Motor neuron (in vitro differentiated cells): ENCODE data around the gene KCND2. TPM values are rescaled to one million over a fixed set of nuclear protein-coding genes. Genes with fewer than 3 reads are reported as not detected.

Experiments
- ATAC-seq, 8 experiments: fragments of 200-7000 bp; cut with Tn5 transposase; replicated peaks in 6 of 8; 2 replicates each; pipeline ENCODE4 v1.8.0; 2021; ENCODE audit warnings: mild to moderate bottlenecking in 8 of 8, moderate library complexity in 8 of 8
- H3K27ac ChIP-seq, 2 donors: fragments of 250-450 bp; sonication (Bioruptor Pico); 2 replicates each; pipeline ENCODE4 v1.9.0; 2021; ENCODE audit warnings: antibody characterized with exemption in 2 of 2, mild to moderate bottlenecking in 2 of 2, moderate library complexity in 1 of 2
- H3K4me1 ChIP-seq, 2 donors: fragments of 250-450 bp; sonication (Bioruptor Pico); replicated peaks in 1 of 2; 2 replicates each; pipeline ENCODE4 v1.6.1; 2021; ENCODE audit warnings: antibody characterized with exemption in 2 of 2, mild to moderate bottlenecking in 2 of 2, moderate library complexity in 1 of 2
- H3K4me3 ChIP-seq, 5 donors: fragments of 250-450 bp; sonication (Bioruptor Pico); 2 replicates each; pipeline ENCODE4 v1.9.0; 2021; ENCODE audit warnings: antibody characterized with exemption in 5 of 5, mild to moderate bottlenecking in 5 of 5, moderate library complexity in 4 of 5
- WGBS, 10 experiments: fragments of 450-650 bp; shearing (Covaris generic); methylation state at CpG; one replicate each; pipeline ENCODE4 v1.0.0; 2022; 5-methylcytosine and 5-hydroxymethylcytosine counted together
- in situ Hi-C, 9 experiments: fragments of 400-800 bp; cut with MboI; loops; one replicate each; pipeline ENCODE4 v1.15.0; 2021; ENCODE audit warnings: low sequenced_read_pairs in 9 of 9, low pct_unique_long_range_greater_than_20kb in 2 of 9; ENCODE audit not compliant: unreplicated experiment in 9 of 9
- total RNA-seq, 8 experiments: library from RNA; unstranded; fragments of 300-600 nt; gene quantifications; 2 replicates each; pipeline versions ENCODE4 v1.2.3 to v1.2.4, GENCODE V29; 2022

Gene KCND2
- total RNA-seq, 8 experiments from 2014 or later: 0.36 to 14.7 (median 5.0) TPM

GRCh38 chr7:120400806-120401455 is 128.0 kb downstream of the KCND2 start:
- in situ Hi-C loops: no loop called here
- Histone ChIP-seq H3K4me1 (no peaks in the 10 kb centered on the region), H3K4me3 (no peak overlapping the region), H3K27ac (no peak overlapping the region)
- 6 to 100% (median 55%) methylated on average over 1 to 2 of the region's 2 CpGs; no CpG with 5 or more reads in 4 of the 10 experiments for whole genome bisulfite sequencing, 10 experiments
- ATAC-seq: no peak

- WGBS, 10 experiments: 15 to 80% (median 48%) methylated on average over 2 to 4 of the region's 4 CpGs
- Histone ChIP-seq H3K27ac (no peak overlapping the region), H3K4me3 (no peak overlapping the region)
Measured at GRCh38 chr7:120402079-120402767, 129.2 kb downstream of the KCND2 start.

GRCh38 chr7:120402801-120403200 is 129.8 kb downstream of the KCND2 start:
- no peak for ATAC-seq
- Histone ChIP-seq H3K4me3 (no peak overlapping the region), H3K4me1 (no peaks in the 10 kb centered on the region), H3K27ac (no peak overlapping the region)
- 0 to 100% (median 20%) methylated on average over 1 of the region's 1 CpG; no CpG with 5 or more reads in 1 of the 10 experiments for WGBS, 10 experiments
- in situ Hi-C loops: no loop called here

More at GRCh38 chr7:120402079-120402767, 129.2 kb downstream of the KCND2 start:
- in situ Hi-C loops: no loop called here
- H3K4me1 ChIP-seq: no peaks in the 10 kb centered on the region
- ATAC-seq: peak in 2 of 8 experiments; percentile 23 to 32

GRCh38 chr7:120404042-120404441 is 131.1 kb downstream of the KCND2 start:
- H3K27ac ChIP-seq: no peak overlapping the region
- WGBS, 10 experiments: 0 to 100% (median 36%) methylated on average over 1 of the region's 1 CpG; no CpG with 5 or more reads in 2 of the 10 experiments
- in situ Hi-C loops: no loop called here
- no peak overlapping the region for H3K4me3 ChIP-seq
- ATAC-seq: peak in 4 of 8 experiments; percentile 18 to 98 (median 63)
- no peaks in the 10 kb centered on the region for H3K4me1 ChIP-seq

- no peak for ATAC-seq
- no peaks in the 10 kb centered on the region for H3K4me1 ChIP-seq
- no peak overlapping the region for H3K27ac ChIP-seq
- in situ Hi-C loops: no loop called here
- no peak overlapping the region for H3K4me3 ChIP-seq
Measured at GRCh38 chr7:120405652-120406051, 132.7 kb downstream of the KCND2 start.

GRCh38 chr7:120407010-120407409 is 134.0 kb downstream of the KCND2 start:
- no peak overlapping the region for H3K4me3 ChIP-seq
- no peak overlapping the region for H3K27ac ChIP-seq
- ATAC-seq: no peak
- H3K4me1 ChIP-seq: no peaks in the 10 kb centered on the region
- 10 to 100% (median 91%) methylated on average over 1 to 5 of the region's 5 CpGs for WGBS, 10 experiments
- in situ Hi-C loops: no loop called here

GRCh38 chr7:120412139-120413050 is 139.4 kb downstream of the KCND2 start:
- 0 to 100% (median 81%) methylated on average over 1 to 2 of the region's 2 CpGs for WGBS, 10 experiments
- peaks cover 0 to 7% of the 10 kb centered on the region in 2 donors for H3K4me1 ChIP-seq
- in situ Hi-C loops: no loop called here
- no peak for ATAC-seq
- no peak overlapping the region for H3K4me3 ChIP-seq
- no peak overlapping the region for H3K27ac ChIP-seq

- no peak overlapping the region for H3K4me3 ChIP-seq
- in situ Hi-C loops: no loop called here
- no peak for ATAC-seq
- H3K4me1 ChIP-seq: peaks cover 0 to 14% of the 10 kb centered on the region in 2 donors
- H3K27ac ChIP-seq: no peak overlapping the region
Measured at GRCh38 chr7:120413164-120413563, 140.2 kb downstream of the KCND2 start.

GRCh38 chr7:120417244-120417979 is 144.4 kb downstream of the KCND2 start:
- 2 to 80% (median 58%) methylated on average over 3 to 4 of the region's 4 CpGs for WGBS, 10 experiments
- H3K4me3 ChIP-seq: no peak overlapping the region
- peaks cover 0 to 27% of the 10 kb centered on the region in 2 donors for H3K4me1 ChIP-seq
- peak in 5 of 8 experiments; percentile 25 to 65 (median 58) for ATAC-seq
- no peak overlapping the region for H3K27ac ChIP-seq
- in situ Hi-C loops: no loop called here

- Histone ChIP-seq H3K27ac (no peak overlapping the region), H3K4me1 (peaks cover 0 to 27% of the 10 kb centered on the region in 2 donors), H3K4me3 (no peak overlapping the region)
- WGBS, 10 experiments: 50 to 100% (median 83%) methylated on average over 1 to 2 of the region's 2 CpGs; no CpG with 5 or more reads in 1 of the 10 experiments
- ATAC-seq: peak in 3 of 8 experiments; percentile 32 to 80 (median 33)
- in situ Hi-C loops: no loop called here
Measured at GRCh38 chr7:120421151-120421651, 148.2 kb downstream of the KCND2 start.

GRCh38 chr7:120431016-120431415 is 158.0 kb downstream of the KCND2 start:
- ATAC-seq: no peak

GRCh38 chr7:120436487-120437060 is 163.6 kb downstream of the KCND2 start:
- Histone ChIP-seq H3K4me1 (no peaks in the 10 kb centered on the region), H3K27ac (no peak overlapping the region), H3K4me3 (no peak overlapping the region)
- WGBS, 10 experiments: 0 to 100% (median 50%) methylated on average over 1 of the region's 1 CpG; no CpG with 5 or more reads in 1 of the 10 experiments
- ATAC-seq: no peak
- in situ Hi-C loops: no loop called here

More at GRCh38 chr7:120431016-120431415, 158.0 kb downstream of the KCND2 start:
- Histone ChIP-seq H3K4me1 (no peaks in the 10 kb centered on the region), H3K4me3 (no peak overlapping the region), H3K27ac (no peak overlapping the region)
- 0 to 91% (median 73%) methylated on average over 1 of the region's 1 CpG for WGBS, 10 experiments
- in situ Hi-C loops: no loop called here
